Fibroblast of skin of back (primary cell): ENCODE results near the gene IARS2. TPM values are rescaled to one million over a fixed set of nuclear protein-coding genes. Genes with fewer than 3 reads are reported as not detected.
"Not testable (repeated sequence)": the region's sequence is repeated elsewhere in the genome, so short reads cannot be mapped to it uniquely, and the experiment has no call there.

Experiments used
- DNase-seq: peaks from one replicate; pipeline ENCODE4 v3.0.0-alpha.2; 2013
- polyA plus RNA-seq, 2 experiments: library from polyadenylated mRNA; unstranded; fragments of 120-200 nt; gene quantifications; one replicate each; pipeline ENCODE4 v1.2.1, GENCODE V29; 2013; ENCODE audit not compliant: insufficient read length in 2 of 2

The IARS2 gene
- 63.3 TPM for polyA plus RNA-seq (2013, experiment 1 of 2; ENCODE audit: insufficient read length)
- 61.4 TPM for polyA plus RNA-seq (2013, experiment 2 of 2; ENCODE audit: insufficient read length)

- peak; percentile 86 for DNase-seq
Measured at GRCh38 chr1:220094016-220094911, at the start of gene IARS2. Gene IARS2 (plus strand): TSS chr1:220094132. CDS start chr1:220094217, 85 bp downstream.

GRCh38 chr1:220044678-220045355 lies 49.1 kb upstream of the IARS2 start:
- no peak for DNase-seq

- DNase-seq: no peak
Measured at GRCh38 chr1:220045356-220046051, 48.4 kb upstream of the IARS2 start.

GRCh38 chr1:220046052-220046930 lies 47.6 kb upstream of the IARS2 start, which contains the start of gene EPRS1:
Gene EPRS1 (minus strand): TSS chr1:220046505. CDS start chr1:220046388, 117 bp downstream.
- peak; percentile 99 for DNase-seq

GRCh38 chr1:220056374-220056773 lies 37.6 kb upstream of the IARS2 start:
- DNase-seq: no peak

GRCh38 chr1:220060876-220061275 lies 33.1 kb upstream of the IARS2 start:
- no peak for DNase-seq

GRCh38 chr1:220062629-220063028 lies 31.3 kb upstream of the IARS2 start:
- DNase-seq: no peak

GRCh38 chr1:220067269-220068204 lies 26.4 kb upstream of the IARS2 start:
- peak; percentile 24 for DNase-seq

GRCh38 chr1:220076861-220077762 lies 16.8 kb upstream of the IARS2 start:
- peak; percentile 46 for DNase-seq

- DNase-seq: no peak
Measured at GRCh38 chr1:220077887-220078286, 16.0 kb upstream of the IARS2 start.

GRCh38 chr1:220084460-220084859 lies 9.5 kb upstream of the IARS2 start:
- DNase-seq: no peak

- DNase-seq: not testable (repeated sequence)
Measured at GRCh38 chr1:220086261-220086686, 7.7 kb upstream of the IARS2 start.

GRCh38 chr1:220089650-220090556 lies 4.0 kb upstream of the IARS2 start, which contains the start of gene BPNT1:
Gene BPNT1 (minus strand): TSS chr1:220089788. CDS start chr1:220079846, 9,942 bp downstream.
- peak; percentile 90 for DNase-seq

GRCh38 chr1:220092694-220093093 lies 1.2 kb upstream of the IARS2 start:
- no peak for DNase-seq

GRCh38 chr1:220093361-220094015 lies 444 bp upstream of the IARS2 start:
- DNase-seq: no peak

- DNase-seq: no peak
Measured at GRCh38 chr1:220099826-220100225, 5.9 kb downstream of the IARS2 start.

- DNase-seq: not testable (repeated sequence)
Measured at GRCh38 chr1:220110473-220110872, 16.5 kb downstream of the IARS2 start.

GRCh38 chr1:220112600-220112999 lies 18.7 kb downstream of the IARS2 start:
- DNase-seq: not testable (repeated sequence)
